ENCODE measurements around the gene CTSG.
"Not testable (repeated sequence)": the region's sequence is repeated elsewhere in the genome, so short reads cannot be mapped to it uniquely, and the experiment has no call there.

CTSG gene

GRCh38 chr14:24576182-24576581, at the start of gene CTSG:
TSS of gene CTSG (minus strand) at chr14:24576250. CDS start at chr14:24576223, 27 bp downstream.
- no peak for DNase-seq

GRCh38 chr14:24613747-24614146, 37.7 kb upstream of the CTSG start:
- no peak for DNase-seq

DNA sequence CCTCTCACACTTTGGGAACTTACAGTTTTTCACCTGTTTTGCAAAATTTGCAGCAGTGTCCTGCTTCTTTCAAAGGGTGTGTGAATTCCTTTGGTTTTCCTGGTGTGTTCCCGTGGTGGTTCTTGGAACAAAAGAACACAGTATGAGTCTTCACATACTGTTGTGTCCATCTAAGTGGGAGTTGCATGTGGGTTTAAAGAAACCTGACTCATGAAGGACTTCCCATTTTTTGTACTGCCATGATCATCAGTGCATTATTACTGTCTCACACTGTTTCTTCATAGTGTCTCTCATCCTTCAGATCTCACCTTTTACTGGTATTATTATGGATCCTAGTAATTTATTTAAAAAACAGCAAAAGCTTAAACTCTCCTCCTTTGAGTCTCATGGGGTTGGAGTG, 37.2 kb upstream of the CTSG start:
- no peak for DNase-seq

- DNase-seq, result no peak
Observed at GRCh38 chr14:24612196-24612595, 36.1 kb upstream of the CTSG start.

DNA sequence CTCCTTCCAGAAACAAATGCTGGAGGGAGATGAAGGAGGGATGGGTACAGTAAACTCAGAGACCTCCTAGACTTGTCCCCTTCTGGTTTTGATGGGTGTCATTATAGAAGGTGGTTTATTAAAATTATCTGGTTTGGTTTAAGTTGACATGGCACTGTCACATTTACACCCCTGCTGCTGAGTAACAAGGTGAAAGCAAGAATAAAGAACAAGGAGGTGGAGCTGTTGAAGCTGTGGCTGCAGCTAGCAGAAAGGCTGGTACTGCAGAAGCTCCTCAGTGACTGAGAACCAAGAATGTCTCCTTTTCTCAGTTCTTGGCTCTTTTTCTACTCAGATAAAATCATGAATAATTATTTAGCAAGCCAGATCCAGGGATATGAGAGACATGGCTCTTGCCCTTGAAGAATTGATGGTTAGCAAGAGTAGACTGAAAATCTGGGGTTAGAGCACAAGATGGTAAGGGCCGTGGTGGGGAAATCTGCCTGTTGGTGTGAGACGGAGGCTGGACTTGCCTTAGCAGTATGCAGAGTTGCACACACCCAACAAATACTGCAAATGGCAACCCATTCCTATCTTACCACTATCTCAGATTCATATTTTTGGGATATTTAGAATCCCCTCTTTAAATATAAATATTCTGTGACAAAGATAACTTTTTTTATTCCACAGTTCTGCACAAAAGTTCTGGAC, 33.8 kb upstream of the CTSG start, which contains the start of gene GZMH:
Gene GZMH, minus strand, starts transcription at position 31 of the 690 bp plus-strand sequence. CDS start 72 bp downstream, outside the sequence.
- DNase-seq, result no peak

- no peak for DNase-seq
Observed at GRCh38 chr14:24607635-24608514, 31.8 kb upstream of the CTSG start.

GRCh38 chr14:24607081-24607480, 31.0 kb upstream of the CTSG start:
- DNase-seq, result no peak

DNA sequence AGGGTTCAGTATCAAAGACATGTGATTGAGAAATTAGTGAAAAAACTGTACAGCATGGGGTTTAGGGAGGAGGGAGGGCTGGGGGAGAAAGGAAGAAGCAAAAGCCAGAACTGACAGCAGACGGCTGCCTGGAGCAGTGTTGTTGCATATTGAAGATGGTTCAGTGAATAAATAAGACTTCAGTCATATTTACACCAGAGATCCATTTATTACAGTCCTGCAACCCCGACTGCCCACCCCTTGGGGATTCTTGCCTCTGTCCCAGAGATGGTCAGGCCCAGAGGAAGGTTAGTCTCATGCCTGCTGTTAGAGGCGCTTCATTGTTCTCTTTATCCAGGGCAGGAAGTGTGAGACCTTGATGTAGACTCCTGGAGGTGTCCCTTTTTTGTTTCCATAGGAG, 30.2 kb upstream of the CTSG start:
- DNase-seq, result no peak

DNA sequence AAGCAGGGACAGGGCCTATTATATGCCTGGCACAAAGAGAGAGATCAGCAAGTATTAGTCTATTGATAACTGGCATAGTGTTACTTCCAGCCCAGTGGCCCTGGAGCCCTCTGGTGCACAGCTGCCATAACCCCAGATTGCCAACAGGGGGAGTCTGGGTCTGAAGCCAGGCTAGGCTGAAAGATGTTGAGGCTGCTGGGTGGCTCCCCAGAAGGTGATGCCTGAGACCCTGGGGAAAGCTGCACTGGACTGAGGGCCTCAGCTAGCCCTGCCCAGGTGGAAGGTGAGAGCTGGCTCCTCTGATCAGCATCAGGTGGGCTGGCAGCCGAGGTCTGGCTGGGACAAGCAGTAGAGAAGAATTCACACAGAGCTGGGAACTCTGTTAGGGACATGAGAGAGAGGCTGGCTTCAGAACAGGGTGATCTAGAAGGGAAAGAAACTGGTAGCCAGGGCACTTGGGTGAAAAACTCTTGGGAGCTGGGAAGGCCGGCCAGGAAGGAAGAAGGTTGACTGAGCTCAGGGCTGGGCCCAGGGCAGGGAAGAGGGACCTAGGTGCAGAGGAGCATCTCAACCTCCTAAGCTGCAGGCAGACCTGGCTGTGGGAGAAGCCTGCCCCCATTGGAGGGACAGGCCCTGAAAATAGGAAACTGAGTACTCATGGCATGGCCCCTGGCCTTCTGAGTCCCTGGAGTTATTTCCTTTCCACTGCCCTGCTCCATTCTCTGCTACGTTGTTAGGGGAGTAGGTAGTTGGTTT, 29.6 kb upstream of the CTSG start:
- peak in 2 of 51 donors; percentile 1 to 5 for DNase-seq

DNA sequence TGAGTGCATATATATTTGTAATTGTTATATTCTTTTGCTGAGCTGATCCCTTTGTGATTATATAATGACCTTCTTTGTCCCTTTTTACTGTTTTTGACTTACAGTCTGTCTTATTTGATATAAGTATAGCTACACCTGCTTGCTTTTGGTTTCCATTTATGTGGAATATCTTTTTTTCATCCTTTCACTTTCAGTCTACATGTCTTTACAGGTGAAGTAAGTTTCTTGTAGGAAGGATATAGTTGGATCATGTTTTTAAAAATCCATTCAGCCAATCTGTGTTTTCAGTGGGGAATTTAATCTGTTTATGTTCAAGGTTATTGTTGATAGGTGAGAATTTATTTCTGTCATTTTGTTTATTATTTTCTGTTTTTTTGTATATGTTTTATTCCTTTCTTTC, 21.4 kb upstream of the CTSG start:
- no peak for DNase-seq

GRCh38 chr14:24595073-24595808, 19.2 kb upstream of the CTSG start:
- DNase-seq, result no peak

DNA sequence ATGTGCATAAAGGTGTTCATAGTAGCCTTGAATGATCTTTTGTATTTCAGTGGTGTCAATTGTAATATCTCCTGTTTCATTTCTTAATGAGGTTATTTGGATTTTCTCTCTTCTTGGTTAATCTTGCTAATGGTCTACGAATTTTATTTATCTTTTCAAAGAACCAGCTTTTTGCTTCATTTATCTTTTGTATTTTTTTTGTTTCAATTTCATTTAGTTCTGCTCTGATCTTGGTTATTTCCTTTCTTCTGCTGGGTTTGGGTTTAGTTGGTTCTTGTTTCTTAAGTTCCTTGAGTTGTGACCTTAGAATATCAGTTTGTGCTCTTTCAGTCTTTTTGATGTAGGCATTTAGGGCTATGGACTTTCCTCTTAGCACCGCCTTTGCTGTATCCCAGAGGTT, 15.0 kb upstream of the CTSG start:
- DNase-seq, result not testable (repeated sequence)

- not testable (repeated sequence) for DNase-seq
Observed at GRCh38 chr14:24584402-24584801, 8.4 kb upstream of the CTSG start.

- DNase-seq, result no peak
Observed at GRCh38 chr14:24578558-24578957, 2.5 kb upstream of the CTSG start.

- no peak for DNase-seq
Observed at GRCh38 chr14:24576771-24577170, 721 bp upstream of the CTSG start.

- DNase-seq, result no peak
Observed at GRCh38 chr14:24574206-24574774, 1.8 kb downstream of the CTSG start.

GRCh38 chr14:24566318-24566717, 9.7 kb downstream of the CTSG start:
- DNase-seq, result no peak

GRCh38 chr14:24565766-24566165, 10.3 kb downstream of the CTSG start:
- no peak for DNase-seq

DNA sequence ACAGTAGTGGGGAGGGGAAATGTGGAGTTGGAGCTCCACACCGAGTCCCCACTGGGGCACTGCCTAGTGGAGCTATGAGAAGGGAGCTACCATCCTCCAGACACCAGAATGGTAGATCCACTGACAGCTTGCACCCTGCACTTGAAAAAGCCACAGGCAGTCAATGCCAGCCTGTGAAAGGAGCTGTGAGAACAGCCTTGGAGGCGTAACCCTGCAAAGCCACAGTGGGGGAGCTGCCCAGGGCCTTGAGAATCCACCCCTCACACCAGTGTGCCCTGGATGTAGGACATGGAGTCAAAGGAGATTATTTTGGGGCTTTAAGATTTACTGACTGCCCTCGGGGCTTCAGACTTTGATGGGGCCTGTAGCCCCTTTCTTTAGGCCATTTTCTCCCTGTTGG, 12.5 kb downstream of the CTSG start:
- no peak for DNase-seq

- DNase-seq, result no peak
Observed at GRCh38 chr14:24556756-24557155, 19.3 kb downstream of the CTSG start.

DNA sequence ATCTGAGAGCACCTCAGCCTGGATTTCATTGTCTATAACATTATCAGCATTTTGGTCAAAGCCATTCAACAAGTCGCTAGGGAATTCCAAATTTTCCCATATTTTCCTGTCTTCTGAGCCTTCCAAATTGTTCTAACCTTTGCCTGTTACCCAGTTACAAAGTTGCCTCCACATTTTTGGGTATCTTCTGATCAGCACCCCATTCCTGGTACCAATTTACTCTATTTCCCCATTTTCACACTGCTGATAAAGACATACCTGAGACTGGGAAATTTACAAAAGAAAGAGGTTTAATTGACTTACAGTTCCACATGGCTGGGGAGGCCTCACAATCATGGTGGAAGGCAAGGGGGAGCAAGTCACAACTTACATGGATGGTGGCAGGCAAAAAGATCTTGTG, 27.0 kb downstream of the CTSG start:
- not testable (repeated sequence) for DNase-seq
